ENCODE data around the gene EVPL. TPM values are rescaled to one million over a fixed set of nuclear protein-coding genes. Genes with fewer than 3 reads are reported as not detected.

EVPL gene
- total and polyA plus RNA-seq, 2 donors = 9.0 to 12.5 TPM

DNA sequence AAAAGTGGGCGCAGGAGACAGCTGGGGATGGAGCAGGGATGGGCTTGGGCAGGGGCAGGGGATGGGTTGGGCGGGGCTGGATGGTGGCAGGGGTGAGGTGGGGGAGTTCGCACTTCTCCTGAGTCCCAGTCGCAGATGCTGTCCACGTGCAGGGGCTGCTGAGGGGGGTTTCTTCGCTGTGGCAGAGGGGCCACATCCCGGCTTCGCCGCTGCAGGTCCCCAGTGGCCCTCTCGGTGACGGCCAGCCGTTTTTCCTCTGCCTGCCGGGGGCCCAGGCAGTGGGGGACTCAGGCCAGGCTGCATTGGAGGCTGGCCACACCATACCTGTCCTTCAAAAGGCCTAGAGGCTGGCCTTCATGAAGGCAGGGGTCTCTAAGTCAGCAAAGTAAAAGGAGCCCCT is 8.3 kb downstream of the EVPL start:
- Histone ChIP-seq H3K4me3 (ENCODE audit: low read depth, low read length) (no peak overlapping the region), H3K4me1 (ENCODE audit: insufficient read depth) (no peaks in the 10 kb centered on the region), H3K27ac (ENCODE audit: low read depth) (no peak overlapping the region), H3K36me3 (ENCODE audit: insufficient read depth) (no peaks in the 10 kb centered on the region)
- no peak for DNase-seq (ENCODE audit: extremely low spot score)
- WGBS = 88% methylated on average over 13 of the region's 13 CpGs

GRCh38 chr17:76018340-76018680 is 8.8 kb downstream of the EVPL start:
- H3K36me3 ChIP-seq (ENCODE audit: insufficient read depth) = no peaks in the 10 kb centered on the region
- 88% methylated on average over 11 of the region's 11 CpGs for WGBS
- H3K4me3 ChIP-seq (ENCODE audit: low read depth, low read length) = no peak overlapping the region
- DNase-seq (ENCODE audit: extremely low spot score) = no peak
- no peaks in the 10 kb centered on the region for H3K4me1 ChIP-seq (ENCODE audit: insufficient read depth)
- H3K27ac ChIP-seq (ENCODE audit: low read depth) = no peak overlapping the region

DNA sequence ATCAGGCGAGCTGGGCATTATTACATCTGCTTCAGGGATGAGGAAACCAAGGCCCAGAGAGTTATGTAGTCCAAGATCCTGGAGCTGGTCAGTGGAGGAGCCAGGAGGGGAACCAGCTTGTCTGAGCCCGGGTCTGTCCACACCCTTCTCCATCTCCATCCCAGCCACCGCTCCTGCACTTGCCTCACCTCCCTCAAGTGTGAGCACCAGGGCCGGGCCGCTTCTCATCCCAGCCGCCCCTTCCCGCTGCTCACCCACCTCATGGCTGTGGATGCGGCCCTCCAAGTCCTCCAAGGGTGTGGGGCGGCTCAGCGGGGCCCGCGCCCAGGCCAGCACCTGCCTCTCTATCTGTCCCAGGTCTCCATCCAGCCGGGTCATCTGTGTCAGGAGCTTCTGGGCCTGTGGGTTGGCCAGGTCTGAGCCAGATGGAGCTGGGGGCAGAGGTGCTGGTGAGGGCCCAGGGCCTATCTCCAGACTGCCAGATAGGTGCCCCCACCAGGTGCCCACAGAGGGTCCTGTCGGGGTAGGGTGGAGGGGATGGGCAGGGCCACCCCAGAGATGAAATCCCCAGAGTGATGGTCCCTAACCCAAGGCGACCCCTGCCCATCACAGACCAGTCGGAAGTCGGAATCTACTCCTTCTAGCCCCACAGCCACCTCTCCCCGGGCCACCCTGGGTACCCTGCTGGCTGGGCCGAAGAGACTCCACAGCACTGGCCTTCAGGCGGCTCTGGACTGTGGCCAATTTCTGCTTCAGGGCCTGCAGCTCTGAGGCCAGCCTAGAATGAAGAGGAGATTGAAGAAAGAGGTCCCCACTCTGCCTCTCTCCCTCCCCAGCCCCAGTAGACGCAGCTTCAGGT is 9.4 kb downstream of the EVPL start:
- Histone ChIP-seq H3K4me1 (ENCODE audit: insufficient read depth) (no peaks in the 10 kb centered on the region), H3K4me3 (ENCODE audit: low read depth, low read length) (no peak overlapping the region), H3K27ac (ENCODE audit: low read depth) (no peak overlapping the region), H3K36me3 (ENCODE audit: insufficient read depth) (no peaks in the 10 kb centered on the region)
- WGBS = 91% methylated on average over 21 of the region's 21 CpGs
- DNase-seq (ENCODE audit: extremely low spot score) = no peak

GRCh38 chr17:76014925-76015261 is 12.2 kb downstream of the EVPL start:
- 77% methylated on average over 26 of the region's 26 CpGs for whole genome bisulfite sequencing
- no peaks in the 10 kb centered on the region for H3K36me3 ChIP-seq (ENCODE audit: insufficient read depth)
- no peak overlapping the region for H3K4me3 ChIP-seq (ENCODE audit: low read depth, low read length)
- H3K27ac ChIP-seq (ENCODE audit: low read depth) = no peak overlapping the region
- no peaks in the 10 kb centered on the region for H3K4me1 ChIP-seq (ENCODE audit: insufficient read depth)
- DNase-seq (ENCODE audit: extremely low spot score) = no peak

- Histone ChIP-seq H3K36me3 (ENCODE audit: insufficient read depth) (no peaks in the 10 kb centered on the region), H3K4me1 (ENCODE audit: insufficient read depth) (no peaks in the 10 kb centered on the region), H3K4me3 (ENCODE audit: low read depth, low read length) (no peak overlapping the region), H3K27ac (ENCODE audit: low read depth) (no peak overlapping the region)
- WGBS = 28% methylated on average over 19 of the region's 19 CpGs
- DNase-seq (ENCODE audit: extremely low spot score) = no peak
These were observed 12.8 kb downstream of the EVPL start for GRCh38 chr17:76014100-76014924.

DNA sequence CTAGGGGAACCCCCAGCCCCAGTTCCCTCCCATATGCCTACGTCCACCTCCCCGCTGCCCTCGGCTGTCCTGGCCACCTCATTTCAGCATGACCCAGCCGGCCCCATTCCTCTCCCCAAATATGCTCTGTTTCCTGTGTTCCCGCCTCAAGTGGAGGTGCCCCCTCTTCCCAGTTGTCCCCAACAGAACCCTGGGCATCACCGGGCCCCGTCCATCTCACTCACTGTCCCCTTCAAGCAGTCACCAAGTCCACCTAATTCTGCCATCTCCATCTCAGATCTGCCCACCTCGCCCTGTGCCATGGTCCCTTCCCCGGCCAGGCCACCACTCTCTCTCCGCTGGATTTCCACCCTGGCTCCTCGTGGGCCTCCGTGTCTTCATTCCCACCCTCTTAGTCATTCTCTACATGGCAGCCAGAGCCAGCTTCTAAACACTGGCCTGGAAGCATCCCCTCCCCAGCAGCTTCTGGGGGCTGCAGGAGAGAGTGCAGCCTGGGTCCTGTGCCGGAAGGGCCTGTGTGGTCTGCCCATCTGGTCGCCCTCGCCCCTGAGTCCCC is 13.7 kb downstream of the EVPL start:
- Histone ChIP-seq H3K27ac (ENCODE audit: low read depth) (no peak overlapping the region), H3K4me3 (ENCODE audit: low read depth, low read length) (no peak overlapping the region), H3K4me1 (ENCODE audit: insufficient read depth) (no peaks in the 10 kb centered on the region), H3K36me3 (ENCODE audit: insufficient read depth) (no peaks in the 10 kb centered on the region)
- no peak for DNase-seq (ENCODE audit: extremely low spot score)
- 68% methylated on average over 15 of the region's 15 CpGs for WGBS

DNA sequence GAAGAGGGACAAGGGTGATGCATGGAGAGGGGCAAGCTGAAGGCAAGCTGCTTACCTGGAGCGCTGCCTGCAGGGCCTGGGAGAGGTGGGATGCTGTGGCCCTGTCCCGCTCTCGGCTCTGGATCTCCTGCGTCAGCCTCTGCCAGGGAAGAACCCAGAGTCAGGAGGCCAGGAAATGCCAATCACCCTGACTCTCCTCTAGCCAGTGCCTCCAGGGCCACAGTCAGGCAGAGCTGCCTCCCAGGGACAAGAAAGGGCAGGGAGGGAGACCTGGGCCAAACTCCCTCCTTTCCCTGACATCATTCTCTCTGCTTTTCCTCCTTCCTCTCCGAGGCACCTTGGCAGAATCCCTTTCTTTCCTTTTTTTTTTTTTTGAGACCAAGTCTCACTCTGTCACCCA is 15.2 kb downstream of the EVPL start:
- no peak for DNase-seq (ENCODE audit: extremely low spot score)
- 86% methylated on average over 5 of the region's 5 CpGs for WGBS
- H3K4me3 ChIP-seq (ENCODE audit: low read depth, low read length) = no peak overlapping the region
- H3K27ac ChIP-seq (ENCODE audit: low read depth) = no peak overlapping the region
- no peaks in the 10 kb centered on the region for H3K4me1 ChIP-seq (ENCODE audit: insufficient read depth)
- H3K36me3 ChIP-seq (ENCODE audit: insufficient read depth) = no peaks in the 10 kb centered on the region

DNA sequence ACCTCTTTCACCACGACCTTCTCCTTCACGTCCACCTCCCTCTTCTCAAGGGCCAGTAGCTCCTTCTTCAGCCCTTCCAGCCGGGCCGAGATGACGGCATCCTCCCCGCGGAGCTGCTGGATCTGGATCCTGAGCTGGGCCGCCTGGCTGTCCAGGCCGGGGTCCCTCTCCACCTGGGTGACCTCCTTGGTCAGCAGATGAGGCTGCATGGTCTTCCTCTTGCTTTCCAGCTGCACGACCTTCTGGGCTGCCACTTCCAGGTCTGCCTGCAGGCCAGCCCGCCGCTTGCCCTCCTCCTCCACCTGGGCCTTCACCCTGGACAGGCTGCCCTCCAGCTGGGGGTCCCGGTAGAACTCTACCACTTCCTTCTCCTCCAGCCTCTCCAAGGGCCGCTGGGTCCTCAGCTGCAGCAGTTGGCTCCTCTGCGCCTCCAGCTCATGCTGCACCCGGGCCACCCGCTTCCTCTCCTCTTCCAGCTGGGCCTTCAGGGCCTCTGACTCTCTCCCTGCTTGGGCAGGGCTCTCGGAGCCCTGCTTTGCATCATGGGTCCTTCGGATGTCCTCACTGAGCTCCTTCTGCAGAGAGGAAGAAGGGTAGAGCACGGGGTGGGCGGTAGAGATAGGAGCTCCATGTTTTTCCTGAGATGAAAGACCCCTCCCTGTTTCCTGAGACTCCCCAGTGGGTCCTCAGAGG is 17.0 kb downstream of the EVPL start:
- Histone ChIP-seq H3K4me3 (ENCODE audit: low read depth, low read length) (no peak overlapping the region), H3K27ac (ENCODE audit: low read depth) (no peak overlapping the region), H3K4me1 (ENCODE audit: insufficient read depth) (no peaks in the 10 kb centered on the region), H3K36me3 (ENCODE audit: insufficient read depth) (no peaks in the 10 kb centered on the region)
- 89% methylated on average over 21 of the region's 21 CpGs for WGBS
- no peak for DNase-seq (ENCODE audit: extremely low spot score)

DNA sequence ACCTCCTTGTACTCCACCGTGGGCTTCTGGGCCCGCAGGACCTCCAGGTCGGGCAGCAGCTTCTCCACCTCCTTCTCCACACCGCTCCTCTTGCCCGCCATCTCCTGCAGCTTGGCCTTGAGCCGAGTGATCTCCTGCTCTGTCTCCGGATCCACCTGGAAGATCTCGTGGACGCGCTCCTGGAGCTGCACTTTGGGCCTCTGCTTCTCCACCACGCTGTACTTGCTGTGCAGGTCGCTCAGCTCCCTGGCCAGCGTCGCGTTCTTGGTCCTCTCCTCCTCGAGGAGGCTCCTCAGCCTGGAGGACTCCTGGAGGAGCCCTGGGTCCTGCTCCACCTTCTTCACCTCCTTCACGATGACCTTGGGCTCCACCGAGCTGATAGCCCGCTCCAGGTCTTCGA is 17.7 kb downstream of the EVPL start:
- WGBS = 93% methylated on average over 20 of the region's 20 CpGs
- no peaks in the 10 kb centered on the region for H3K36me3 ChIP-seq (ENCODE audit: insufficient read depth)

DNA sequence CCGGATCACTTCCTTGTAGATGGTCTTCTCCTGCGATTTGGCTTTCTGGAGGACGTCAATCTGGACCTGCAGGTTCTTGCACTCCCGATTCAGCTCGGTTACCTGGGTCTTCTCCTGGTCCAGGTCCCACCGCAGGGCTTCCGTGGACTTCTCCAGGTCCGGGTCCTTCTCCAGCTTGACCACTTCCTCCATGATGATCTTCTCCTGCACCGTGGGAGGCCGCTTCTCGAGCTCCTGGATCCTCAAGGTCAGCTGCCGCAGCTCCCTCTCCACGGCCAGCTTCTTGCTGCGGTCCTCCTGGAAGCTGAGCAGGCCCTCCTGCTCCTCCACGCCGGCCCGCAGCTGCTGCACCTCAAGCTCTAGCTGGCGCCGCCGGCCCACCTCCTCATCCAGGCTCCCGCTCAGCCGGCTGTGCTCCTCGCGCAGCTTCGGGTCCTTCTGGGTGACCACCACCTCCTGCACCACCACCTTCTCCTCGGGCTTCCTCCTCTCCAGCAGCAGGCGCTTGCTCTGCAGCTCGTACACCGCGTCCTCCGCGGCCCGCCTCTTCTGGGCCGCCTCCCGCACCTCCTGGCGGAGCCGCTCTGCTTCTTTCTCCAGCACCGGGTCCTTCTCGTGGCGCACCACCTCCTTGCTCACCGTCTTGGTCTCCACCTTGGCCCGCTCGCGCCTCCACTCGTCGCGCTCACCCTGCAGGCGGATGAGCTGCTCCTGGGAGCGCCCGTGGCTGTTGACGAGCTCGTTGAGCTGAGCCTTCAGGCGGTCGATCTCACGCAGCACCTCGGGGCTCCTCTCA is 18.3 kb downstream of the EVPL start:
- 95% methylated on average over 56 of the region's 56 CpGs for WGBS
- H3K4me3 ChIP-seq (ENCODE audit: low read depth, low read length) = no peak overlapping the region
- H3K4me1 ChIP-seq (ENCODE audit: insufficient read depth) = no peaks in the 10 kb centered on the region
- H3K27ac ChIP-seq (ENCODE audit: low read depth) = no peak overlapping the region
- H3K36me3 ChIP-seq (ENCODE audit: insufficient read depth) = no peaks in the 10 kb centered on the region
- no peak for DNase-seq (ENCODE audit: extremely low spot score)

More for the DNA sequence above, 17.7 kb downstream of the EVPL start:
- Histone ChIP-seq H3K4me1 (ENCODE audit: insufficient read depth) (no peaks in the 10 kb centered on the region), H3K4me3 (ENCODE audit: low read depth, low read length) (no peak overlapping the region), H3K27ac (ENCODE audit: low read depth) (no peak overlapping the region)
- DNase-seq (ENCODE audit: extremely low spot score) = no peak

- no peak for DNase-seq (ENCODE audit: extremely low spot score)
- H3K36me3 ChIP-seq (ENCODE audit: insufficient read depth) = no peaks in the 10 kb centered on the region
- H3K4me1 ChIP-seq (ENCODE audit: insufficient read depth) = no peaks in the 10 kb centered on the region
- H3K27ac ChIP-seq (ENCODE audit: low read depth) = no peak overlapping the region
- WGBS = 94% methylated on average over 36 of the region's 36 CpGs
- H3K4me3 ChIP-seq (ENCODE audit: low read depth, low read length) = no peak overlapping the region
These were observed 18.9 kb downstream of the EVPL start for GRCh38 chr17:76008208-76008607.

DNA sequence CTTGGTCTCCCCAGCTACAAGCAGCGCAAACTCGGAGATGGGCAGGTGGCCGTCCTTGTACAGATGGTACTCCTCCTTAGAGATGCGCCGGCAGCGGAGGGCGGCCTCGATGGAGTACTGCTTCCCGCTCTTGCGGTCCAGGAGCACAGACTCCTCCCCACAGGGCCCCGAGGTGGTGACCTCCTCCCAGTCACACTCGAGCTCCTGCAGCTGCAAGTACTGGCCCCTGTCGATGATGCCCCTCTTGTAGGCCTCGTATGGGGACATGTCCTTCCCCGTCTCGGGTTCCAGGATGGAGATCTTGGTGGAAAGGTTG is 19.3 kb downstream of the EVPL start:
- Histone ChIP-seq H3K4me1 (ENCODE audit: insufficient read depth) (no peaks in the 10 kb centered on the region), H3K4me3 (ENCODE audit: low read depth, low read length) (no peak overlapping the region), H3K36me3 (ENCODE audit: insufficient read depth) (no peaks in the 10 kb centered on the region), H3K27ac (ENCODE audit: low read depth) (no peak overlapping the region)
- DNase-seq (ENCODE audit: extremely low spot score) = no peak
- WGBS = 87% methylated on average over 16 of the region's 16 CpGs
